ACHN (cell line): ENCODE results near the gene MYADM.

Source experiments
- DNase-seq: peaks from one replicate; pipeline ENCODE4 v3.0.0-alpha.2; 2015
- in situ Hi-C: cut with HindIII; loops from 2 replicates; pipeline ENCODE4 v1.10.0; 2017; ENCODE audit warnings: low sequenced_read_pairs, low pct_ligation_motif_present, low pct_unique_long_range_greater_than_20kb

The MYADM gene

DNA sequence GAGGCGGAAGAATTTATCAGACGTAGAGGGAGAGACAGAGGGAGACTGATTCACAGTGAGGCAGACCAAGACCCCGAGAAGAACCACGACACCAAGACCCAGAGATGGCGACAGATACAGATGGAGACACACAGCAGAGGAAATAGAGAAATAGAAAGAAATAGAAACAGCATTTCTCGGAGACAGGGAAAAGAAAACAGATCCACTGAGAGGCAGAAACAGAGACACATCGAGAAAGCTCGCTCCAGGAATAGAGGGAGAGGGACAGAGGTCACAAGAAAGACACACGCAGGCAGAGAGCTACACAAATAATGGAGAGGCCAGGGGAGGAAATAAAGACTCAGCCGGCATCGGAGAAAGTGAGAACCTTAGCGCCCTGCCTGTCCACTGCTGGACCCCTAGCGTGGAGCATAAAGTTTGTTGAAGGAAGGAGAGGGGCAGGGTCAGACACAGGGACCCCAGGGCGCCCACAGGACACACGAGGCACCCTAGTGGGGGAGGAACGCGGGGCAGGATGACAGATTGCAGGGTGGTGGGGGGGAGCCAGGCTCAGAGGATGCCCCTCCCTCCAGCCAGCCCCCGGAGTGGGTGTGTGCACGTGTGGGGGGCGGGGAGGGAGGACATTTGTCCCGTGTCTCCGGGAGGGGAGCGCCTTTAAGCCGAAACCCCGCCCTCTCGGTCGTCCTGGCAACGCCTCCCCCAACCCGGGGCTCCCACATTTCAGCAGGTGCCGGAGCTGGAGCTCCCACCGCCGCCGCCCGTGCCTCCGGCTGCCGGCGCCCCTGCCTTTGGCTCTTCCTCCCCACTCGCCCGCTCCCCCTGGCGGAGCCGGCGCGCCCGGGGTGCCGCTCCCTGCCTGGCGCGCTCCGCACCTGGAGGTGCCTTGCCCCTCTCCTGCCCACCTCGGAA, 14.1 kb downstream of the MYADM start, which contains the start of gene PRKCG:
PRKCG (plus strand) TSS at position 716 of the 909 bp plus-strand sequence. CDS start 298 bp downstream, outside the sequence.
- DNase-seq, result no peak
- in situ Hi-C loops, result no loop called here

DNA sequence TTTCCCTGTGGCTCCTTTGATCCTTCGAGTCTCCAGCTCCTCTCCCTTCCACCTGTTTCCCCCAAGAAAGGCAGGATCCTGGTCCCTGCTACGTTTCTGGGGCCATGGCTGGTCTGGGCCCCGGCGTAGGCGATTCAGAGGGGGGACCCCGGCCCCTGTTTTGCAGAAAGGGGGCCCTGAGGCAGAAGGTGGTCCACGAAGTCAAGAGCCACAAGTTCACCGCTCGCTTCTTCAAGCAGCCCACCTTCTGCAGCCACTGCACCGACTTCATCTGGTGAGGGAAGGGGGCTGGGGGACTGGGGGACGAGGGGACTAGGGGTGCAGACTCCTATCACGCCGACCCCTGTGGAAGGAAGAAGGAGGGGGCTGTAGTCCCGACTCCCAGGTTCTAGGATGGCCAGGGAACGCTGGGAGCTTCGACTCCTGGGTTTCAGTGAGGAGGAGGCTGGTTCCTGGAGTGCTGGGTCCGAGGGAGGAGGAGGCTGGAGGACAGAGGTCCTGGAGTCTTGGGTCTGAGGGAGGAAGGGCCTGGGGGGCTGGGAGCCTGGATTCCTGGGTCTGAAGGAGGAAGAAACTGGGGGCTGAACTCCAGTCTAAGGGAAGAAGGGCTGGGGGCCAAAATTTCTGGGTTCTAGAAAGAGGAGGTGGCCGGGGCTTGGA, 14.8 kb downstream of the MYADM start:
- DNase-seq, result no peak

DNA sequence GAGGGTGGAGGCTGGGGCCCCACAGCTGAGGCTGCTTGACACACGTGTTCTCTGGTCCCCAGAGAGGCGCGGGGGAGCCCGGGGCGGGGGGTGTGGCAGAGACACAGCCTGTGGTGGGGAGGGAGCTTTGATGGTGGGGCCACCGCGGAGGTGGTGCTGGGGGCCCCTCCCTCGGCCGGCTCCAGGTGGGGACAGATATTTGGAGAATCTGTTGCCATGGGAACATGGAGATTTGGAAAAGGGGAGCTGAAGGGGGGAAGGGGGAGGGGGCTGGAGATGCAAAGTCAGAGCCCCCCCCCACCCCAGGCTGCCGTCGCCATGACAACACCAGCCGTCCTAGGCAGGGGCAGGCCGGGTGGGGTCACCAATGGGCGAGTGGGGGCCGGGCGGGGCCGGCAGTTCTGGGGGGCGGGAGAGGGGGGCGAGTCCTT, 15.6 kb downstream of the MYADM start:
- no peak for DNase-seq
- in situ Hi-C loops, result no loop called here

More for the DNA sequence above, 14.8 kb downstream of the MYADM start:
- in situ Hi-C loops, result no loop called here

DNA sequence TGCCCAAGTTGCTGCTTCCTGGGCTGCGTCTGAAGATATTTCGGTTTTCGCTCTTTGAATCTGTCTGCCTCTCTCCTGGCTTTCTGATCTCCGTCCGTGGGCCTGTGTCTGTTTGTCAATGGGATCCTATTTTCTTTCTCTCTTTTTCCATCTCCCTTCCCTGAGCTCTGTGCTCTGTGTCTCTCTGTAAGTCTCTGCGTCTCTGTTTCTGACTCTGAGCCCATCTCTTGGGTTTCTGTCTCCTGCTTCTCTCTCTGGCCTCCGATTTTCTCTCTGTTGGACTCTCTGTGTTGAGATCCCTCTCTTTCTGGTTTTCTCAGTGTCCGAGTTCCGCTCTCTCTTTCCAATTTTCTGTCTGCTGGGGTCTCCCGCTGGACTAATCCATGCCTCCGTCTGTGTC, 16.1 kb downstream of the MYADM start:
- in situ Hi-C loops, result no loop called here
- DNase-seq, result no peak

DNA sequence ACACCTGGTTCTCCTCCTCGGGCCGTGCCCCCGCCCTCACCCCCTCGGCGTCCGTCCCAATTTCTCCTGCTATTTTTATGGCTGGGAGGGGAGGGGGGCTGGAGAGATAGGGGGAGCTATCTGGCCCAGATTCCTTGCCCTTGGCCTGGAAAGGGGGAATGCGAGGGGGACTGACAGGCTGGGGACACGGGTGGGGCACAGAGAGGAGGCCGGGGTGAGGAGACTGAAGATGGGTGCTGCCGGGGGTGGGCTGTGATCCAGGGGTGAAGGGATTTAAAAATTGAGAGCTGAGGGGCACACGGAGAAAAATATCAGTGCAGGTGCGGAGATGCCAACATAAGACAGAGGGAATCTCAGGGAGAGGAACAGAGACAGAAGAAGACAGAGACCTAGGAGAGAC, 16.6 kb downstream of the MYADM start:
- no peak for DNase-seq
- in situ Hi-C loops, result no loop called here

DNA sequence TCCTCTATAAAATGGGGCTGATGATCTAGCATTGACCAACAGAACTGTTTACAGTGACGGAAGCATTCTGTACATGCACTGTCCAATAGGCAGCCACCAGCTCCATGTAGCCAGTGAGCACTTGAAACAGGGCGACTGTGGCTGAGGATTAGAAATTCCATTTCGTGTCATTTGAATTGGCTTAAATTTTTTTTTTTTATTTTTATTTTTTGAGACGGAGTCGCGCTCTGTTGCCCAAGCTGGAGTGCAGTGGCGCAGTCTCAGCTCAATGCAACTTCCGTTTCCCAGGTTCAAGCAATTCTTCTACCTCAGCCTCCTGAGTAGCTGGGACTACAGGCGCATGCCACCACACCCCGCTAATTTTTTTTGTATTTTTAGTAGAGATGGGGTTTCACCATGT, 17.4 kb downstream of the MYADM start:
- DNase-seq, result no peak
- in situ Hi-C loops, result no loop called here

DNA sequence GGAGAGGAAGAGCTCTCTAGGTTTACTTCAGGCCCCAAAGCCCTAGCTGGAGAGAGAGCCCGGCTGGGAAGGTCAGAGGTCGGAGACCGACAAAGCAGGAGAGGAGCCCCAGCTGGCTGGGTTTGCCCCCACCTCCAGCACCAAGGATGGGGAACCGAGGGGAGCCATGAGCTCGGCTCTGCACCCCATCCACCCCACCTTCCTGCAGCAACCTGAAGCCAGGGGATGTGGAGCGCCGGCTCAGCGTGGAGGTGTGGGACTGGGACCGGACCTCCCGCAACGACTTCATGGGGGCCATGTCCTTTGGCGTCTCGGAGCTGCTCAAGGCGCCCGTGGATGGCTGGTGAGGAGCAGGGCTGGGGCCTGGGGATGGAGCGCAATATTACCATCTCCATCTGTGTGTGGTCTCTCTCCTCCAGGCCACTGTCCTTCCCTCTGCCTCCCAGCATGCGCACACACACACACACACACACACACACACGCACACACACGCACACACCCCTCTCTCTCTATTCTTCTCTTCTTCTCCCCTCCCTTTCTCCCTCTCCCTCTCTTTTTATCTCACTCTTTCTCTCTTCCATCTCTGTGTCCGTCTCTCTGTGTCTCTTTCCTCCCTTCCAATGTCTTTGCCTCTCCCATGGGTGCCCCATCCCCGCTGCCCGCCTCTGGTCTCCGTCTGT, 24.8 kb downstream of the MYADM start:
- DNase-seq, result no peak

DNA sequence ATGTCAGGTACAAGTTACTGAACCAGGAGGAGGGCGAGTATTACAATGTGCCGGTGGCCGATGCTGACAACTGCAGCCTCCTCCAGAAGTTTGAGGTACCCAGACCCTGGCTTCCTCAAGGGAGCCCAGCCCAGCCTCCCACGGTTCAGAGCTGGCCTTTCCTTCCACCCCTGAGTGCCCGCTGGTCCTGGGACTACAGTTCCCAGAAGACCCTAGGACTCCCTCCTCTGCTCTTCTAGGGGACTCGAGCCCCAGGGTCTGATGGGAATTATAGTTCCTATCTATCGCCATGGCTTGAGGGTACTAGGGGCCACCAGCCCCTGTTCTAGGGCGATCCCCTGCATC, 25.3 kb downstream of the MYADM start:
- in situ Hi-C loops, result no loop called here
- no peak for DNase-seq

More for the DNA sequence above, 24.8 kb downstream of the MYADM start:
- in situ Hi-C loops, result no loop called here

DNA sequence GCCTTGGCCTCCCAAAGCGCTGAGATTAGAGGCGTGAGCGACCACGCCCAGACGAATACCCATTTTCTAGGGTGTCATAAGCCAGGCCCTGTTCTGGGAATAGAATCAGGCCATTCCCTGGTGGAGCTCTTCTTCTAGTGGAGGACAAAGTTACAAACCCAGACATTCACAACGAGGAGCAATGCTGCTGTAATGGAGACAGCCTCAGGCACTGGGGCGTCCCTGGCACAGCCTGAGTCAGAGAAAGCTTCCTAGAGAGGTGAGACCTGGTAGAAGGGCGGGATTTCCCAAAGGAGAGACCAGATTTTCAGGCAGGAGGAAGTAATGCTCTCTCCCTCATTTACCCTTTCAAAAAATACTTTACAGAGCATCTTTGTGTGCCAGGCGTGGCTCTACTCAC, 27.0 kb downstream of the MYADM start:
- DNase-seq, result no peak
- in situ Hi-C loops, result no loop called here

DNA sequence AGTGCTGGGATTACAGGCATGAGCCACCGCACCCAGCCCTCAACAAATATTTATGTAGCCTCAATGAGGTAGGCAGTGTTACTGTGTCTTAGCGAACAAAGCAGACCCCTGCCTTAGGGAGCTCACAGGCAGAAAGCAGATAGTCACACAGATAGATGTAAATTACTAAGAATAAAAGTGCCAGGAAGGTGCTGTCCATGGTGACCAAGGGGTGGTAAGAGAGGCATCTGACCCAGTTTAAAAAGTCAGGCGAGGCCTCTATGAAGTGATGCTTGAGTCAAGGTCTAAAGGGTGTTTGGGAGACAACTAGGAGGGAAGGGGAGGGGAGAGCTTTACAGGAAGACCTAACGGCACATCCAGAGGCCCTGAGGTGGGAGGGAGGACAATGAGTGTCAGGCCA, 29.0 kb downstream of the MYADM start:
- DNase-seq, result no peak
- in situ Hi-C loops, result no loop called here

DNA sequence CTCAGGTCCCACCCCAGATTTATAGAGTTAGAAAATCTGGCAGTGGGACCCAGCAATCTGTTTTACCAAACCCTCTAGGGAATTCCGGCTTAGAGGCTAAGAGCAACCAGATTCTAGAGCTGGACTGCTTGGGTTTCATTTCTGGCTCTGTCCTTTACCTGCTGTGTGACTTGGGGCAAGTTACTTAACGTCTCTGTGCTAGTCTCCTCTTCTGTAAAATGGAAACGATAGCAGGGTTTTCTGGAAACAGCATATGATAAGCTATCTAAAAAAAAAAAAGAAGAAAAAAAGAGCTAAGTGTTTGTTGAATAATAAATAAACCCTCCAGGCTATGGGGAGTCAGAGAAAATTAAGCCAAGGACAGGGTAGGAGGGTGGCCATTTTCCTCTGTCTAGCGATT, 29.8 kb downstream of the MYADM start:
- no peak for DNase-seq
- in situ Hi-C loops, result no loop called here

DNA sequence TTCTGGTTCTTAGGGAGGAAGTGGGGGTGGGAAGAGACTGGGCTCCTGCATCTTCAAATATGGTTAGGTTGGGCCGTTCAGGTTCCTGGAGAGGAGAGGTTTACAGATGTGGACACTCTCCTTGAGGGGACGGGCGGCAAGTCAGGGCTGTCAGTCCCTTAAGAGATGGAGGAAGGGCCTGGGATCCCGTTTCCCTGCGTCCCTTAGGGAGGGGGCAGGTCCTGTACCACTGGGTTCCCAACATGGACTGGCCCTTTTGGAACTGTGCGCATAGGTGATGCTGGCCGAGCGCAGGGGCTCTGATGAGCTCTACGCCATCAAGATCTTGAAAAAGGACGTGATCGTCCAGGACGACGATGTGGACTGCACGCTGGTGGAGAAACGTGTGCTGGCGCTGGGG, 30.5 kb downstream of the MYADM start:
- in situ Hi-C loops, result no loop called here
- DNase-seq, result no peak

DNA sequence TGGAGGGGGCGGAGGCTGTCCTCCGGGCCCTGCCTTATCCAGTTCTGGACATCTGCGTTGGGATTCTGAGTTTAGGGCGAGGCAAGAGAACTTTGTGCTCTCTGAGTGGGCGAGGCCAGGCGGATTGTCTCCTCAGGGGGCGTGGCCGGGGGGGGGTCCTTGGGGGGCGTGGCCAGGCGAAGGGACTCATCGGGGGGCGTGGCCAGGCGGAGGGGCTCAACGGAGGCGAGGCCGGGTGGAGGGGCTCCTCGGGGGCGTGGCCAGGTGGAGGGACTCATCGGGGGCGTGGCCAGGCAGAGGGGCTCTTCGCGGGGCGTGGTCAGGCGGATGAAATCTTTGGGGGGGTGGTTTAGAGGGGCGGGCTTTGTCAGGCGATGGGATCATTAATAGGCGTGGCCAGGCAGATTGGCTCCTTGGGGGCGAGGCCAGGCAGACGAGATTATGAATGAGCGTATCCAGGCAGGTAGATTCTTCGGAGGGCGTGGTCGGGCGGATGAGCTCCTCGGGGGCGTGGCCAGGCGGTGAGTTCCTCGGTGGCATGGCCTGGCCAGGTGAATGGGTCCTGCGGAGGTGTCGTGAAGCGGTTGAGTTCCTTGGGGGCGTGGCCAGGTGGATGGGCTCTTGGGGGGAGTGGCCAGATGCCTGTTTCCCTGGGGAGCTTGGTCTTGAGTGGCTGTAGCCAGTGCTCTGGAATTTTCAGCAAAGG, 31.1 kb downstream of the MYADM start:
- DNase-seq, result no peak
- in situ Hi-C loops, result no loop called here

DNA sequence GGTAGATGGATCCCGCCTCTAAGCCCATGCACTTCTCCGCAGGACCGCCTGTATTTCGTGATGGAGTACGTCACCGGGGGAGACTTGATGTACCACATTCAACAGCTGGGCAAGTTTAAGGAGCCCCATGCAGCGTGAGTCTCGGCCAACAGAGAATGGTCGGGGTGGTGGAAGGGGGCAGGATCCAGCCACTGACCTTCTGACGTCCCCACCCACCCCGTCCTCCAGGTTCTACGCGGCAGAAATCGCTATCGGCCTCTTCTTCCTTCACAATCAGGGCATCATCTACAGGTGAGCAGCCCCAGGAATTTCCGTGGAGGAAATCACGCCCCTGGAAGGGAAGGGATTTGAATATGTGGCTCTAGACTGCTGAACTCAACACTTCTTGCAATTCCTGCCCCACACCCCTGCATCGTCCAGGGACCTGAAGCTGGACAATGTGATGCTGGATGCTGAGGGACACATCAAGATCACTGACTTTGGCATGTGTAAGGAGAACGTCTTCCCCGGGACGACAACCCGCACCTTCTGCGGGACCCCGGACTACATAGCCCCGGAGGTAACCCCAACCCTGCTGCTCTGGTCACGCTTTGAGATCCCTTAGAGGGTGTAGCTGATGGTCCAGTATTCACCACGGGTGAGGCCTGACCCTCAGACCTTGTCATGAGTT, 32.6 kb downstream of the MYADM start:
- no peak for DNase-seq
- in situ Hi-C loops, result no loop called here

DNA sequence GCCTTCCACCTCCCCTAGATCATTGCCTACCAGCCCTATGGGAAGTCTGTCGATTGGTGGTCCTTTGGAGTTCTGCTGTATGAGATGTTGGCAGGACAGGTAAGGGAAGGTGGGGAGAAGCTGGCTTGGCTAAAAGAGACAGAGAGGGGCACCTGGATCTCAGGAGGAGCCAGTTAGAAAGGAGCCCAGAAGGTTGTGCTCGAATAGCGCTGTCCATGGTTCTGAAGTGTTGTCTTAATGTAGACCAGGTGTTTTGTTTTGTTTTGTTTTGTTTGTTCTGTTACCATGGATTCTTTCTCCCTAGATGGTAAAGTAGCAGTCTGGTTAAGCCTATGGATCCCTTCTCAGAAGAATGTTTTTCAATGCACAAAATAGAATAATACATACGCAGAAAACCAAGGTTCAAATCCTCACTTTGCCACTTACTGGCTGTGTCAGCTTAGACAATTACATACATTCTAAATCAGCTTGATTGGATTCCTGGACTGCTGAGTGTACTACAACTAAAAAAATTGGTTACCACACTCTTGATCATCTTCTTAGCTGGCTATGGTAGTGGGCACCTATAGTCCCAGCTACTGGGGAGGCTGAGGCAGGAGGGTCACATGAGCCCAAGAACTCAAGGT, 35.5 kb downstream of the MYADM start:
- in situ Hi-C loops, result no loop called here
- peak; percentile 9 for DNase-seq

DNA sequence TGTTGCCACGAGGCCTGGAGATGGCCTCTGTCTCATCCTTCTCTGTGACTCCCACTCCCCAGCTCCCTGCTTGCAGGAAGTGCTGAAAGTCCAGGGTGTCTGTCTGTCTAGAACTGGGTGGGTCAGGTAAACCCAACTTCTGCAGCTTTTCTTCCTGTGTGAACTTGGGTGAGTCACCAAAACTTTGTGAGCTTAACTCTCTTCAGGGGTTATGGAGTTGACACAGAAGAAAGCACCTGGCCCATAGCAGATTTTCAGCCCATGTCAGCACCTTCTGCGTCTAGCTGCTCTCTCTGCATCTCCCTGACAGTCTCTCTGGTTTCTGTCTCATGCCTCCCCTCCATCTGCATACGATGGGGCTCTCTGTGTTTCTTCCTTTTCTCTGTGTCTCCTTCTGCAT, 37.2 kb downstream of the MYADM start:
- in situ Hi-C loops, result no loop called here

DNA sequence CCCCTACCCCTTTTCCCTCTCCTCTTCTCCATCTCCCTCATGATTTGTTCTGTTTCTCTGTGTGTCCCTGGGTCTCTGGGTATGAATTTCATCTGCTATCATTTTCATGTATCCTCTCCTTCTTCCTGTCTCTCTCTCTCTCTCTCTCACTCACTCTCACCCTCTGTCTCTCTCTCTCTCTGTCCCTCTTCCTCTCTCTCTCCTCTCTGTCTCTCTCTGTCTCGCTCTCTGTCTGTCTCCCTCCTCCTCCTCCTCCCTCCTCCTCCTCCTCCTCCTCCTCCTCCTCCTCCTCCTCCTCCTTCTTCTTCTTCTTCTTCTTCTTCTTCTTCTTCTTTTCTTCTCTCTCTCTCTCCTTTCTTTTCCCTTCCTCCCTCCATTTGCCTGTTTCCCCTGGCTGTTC, 38.1 kb downstream of the MYADM start:
- no peak for DNase-seq
- in situ Hi-C loops, result no loop called here

More for the DNA sequence above, 37.2 kb downstream of the MYADM start:
- no peak for DNase-seq
